ENCODE data around the gene TOM1L2.
"Not testable (repeated sequence)": the region's sequence is repeated elsewhere in the genome, so short reads cannot be mapped to it uniquely, and the experiment has no call there.

GRCh38 chr17:17808200-17808599 lies 164.0 kb downstream of the TOM1L2 start:
- TF ChIP-seq POLR2A (IDR thresholded peaks at IDR 0.05; ENCODE audit: low read depth, low read length); POU2F2 (IDR thresholded peaks at IDR 0.05; ENCODE audit: low read depth, low read length); POLR2AphosphoS5 (IDR thresholded peaks at IDR 0.05; ENCODE audit: low read depth, low read length); SPI1 (IDR thresholded peaks at IDR 0.05; ENCODE audit: low read depth, low read length); TAF1 (IDR thresholded peaks at IDR 0.05; ENCODE audit: low read depth, low read length); PAX5 (IDR thresholded peaks at IDR 0.05; ENCODE audit: insufficient read depth, low read length, severe bottlenecking): not testable (repeated sequence)

Data from GM12891 (cell line).